WTC11 (cell line): Measurements from ENCODE around the gene EPS8L2. TPM values are rescaled to one million over a fixed set of nuclear protein-coding genes. Genes with fewer than 3 reads are reported as not detected.

ENCODE experiments used
- ATAC-seq: fragments of 200-7000 bp; cut with Tn5 transposase; 2 replicates; pipeline ENCODE4 v1.10.0; 2021; ENCODE audit warnings: mild to moderate bottlenecking, moderate library complexity
- CTCF ChIA-PET: fragments of 300-600 bp; sonication (Branson Sonifier 250); formaldehyde crosslinking; loops from one replicate; lab custom pipeline; 2021; ENCODE audit warnings: antibody characterized with exemption; lab: Charles Lee
- POLR2A ChIA-PET: fragments of 350-600 bp; sonication (Branson Sonifier 250); formaldehyde crosslinking; loops from one replicate; lab custom pipeline; 2021; ENCODE audit warnings: antibody characterized with exemption; lab: Charles Lee
- DNase-seq: peaks from one replicate; pipeline ENCODE4 v3.0.0; 2021; ENCODE audit warnings: low spot score
- H3K27ac Mint-ChIP-seq: 2 replicates; pipeline ENCODE4 v1.8.0; 2021; ENCODE audit warnings: mixed read lengths
- H3K27me3 Mint-ChIP-seq: 2 replicates; pipeline ENCODE4 v1.8.0; 2021; ENCODE audit warnings: low read depth, mild to moderate bottlenecking, moderate library complexity, mixed read lengths
- H3K36me3 Mint-ChIP-seq: 2 replicates; pipeline ENCODE4 v1.8.0; 2021; ENCODE audit warnings: mixed read lengths
- H3K4me1 Mint-ChIP-seq: 2 replicates; pipeline ENCODE4 v1.8.0; 2022; ENCODE audit warnings: mixed read lengths
- H3K4me3 Mint-ChIP-seq: 2 replicates; pipeline ENCODE4 v1.8.0; 2021; ENCODE audit warnings: mild to moderate bottlenecking, moderate library complexity, mixed read lengths
- H3K9me3 Mint-ChIP-seq: 2 replicates; pipeline ENCODE4 v1.8.0; 2021; ENCODE audit warnings: mixed read lengths
- ATF6 ChIP-seq: sonication (generic); formaldehyde crosslinking; IDR thresholded peaks from 2 replicates; pipeline ENCODE4 v1.8.1; 2023; ENCODE audit warnings: mild to moderate bottlenecking, missing genetic modification reagents
- ESRRA ChIP-seq: sonication (generic); formaldehyde crosslinking; IDR thresholded peaks from 2 replicates; pipeline ENCODE4 v1.8.1; 2022; ENCODE audit warnings: mild to moderate bottlenecking, missing genetic modification reagents, borderline replicate concordance
- GABPB1 ChIP-seq: sonication (generic); formaldehyde crosslinking; IDR thresholded peaks from 2 replicates; pipeline ENCODE4 v1.8.1; 2023; ENCODE audit warnings: mild to moderate bottlenecking, missing genetic modification reagents
- NFE2L1 ChIP-seq: sonication (generic); formaldehyde crosslinking; IDR thresholded peaks from 2 replicates; pipeline ENCODE4 v1.8.1; 2023; ENCODE audit warnings: missing genetic modification reagents
- STAT6 ChIP-seq: sonication (generic); formaldehyde crosslinking; conservative IDR thresholded peaks from 2 replicates; pipeline ENCODE4 v1.8.1; 2023; ENCODE audit warnings: mild to moderate bottlenecking, low read depth, missing genetic modification reagents, moderate library complexity
- ZNF416 ChIP-seq: fragments of 250-450 bp; sonication (Bioruptor Pico); IDR thresholded peaks from 2 replicates; pipeline ENCODE4 v1.9.0; 2021; ENCODE audit warnings: mild to moderate bottlenecking, inconsistent platforms
- ZNF532 ChIP-seq: fragments of 250-450 bp; sonication (Bioruptor Pico); IDR thresholded peaks from 2 replicates; pipeline ENCODE4 v1.9.0; 2021; ENCODE audit warnings: mild to moderate bottlenecking, borderline replicate concordance
- total RNA-seq: library from RNA; stranded (reverse); gene quantifications from 3 replicates; pipeline ENCODE4 v1.2.3, GENCODE V29; 2021
- TF ChIP-seq, protein P1 (sequence below): sonication (generic); formaldehyde crosslinking; IDR thresholded peaks from 2 replicates; pipeline ENCODE4 v1.8.0; 2023; ENCODE audit warnings: mild to moderate bottlenecking, missing genetic modification reagents
- TF ChIP-seq, protein P2 (sequence below): sonication (generic); formaldehyde crosslinking; IDR thresholded peaks from 2 replicates; pipeline ENCODE4 v1.8.0; 2022; ENCODE audit warnings: mild to moderate bottlenecking, missing genetic modification reagents
- TF ChIP-seq, protein P3 (sequence below): fragments of 200-600 bp; IDR thresholded peaks from 2 replicates; pipeline ENCODE4 v1.8.0; 2022; ENCODE audit warnings: antibody characterized with exemption
- TF ChIP-seq, protein P4 (sequence below): fragments of 250-450 bp; sonication (Bioruptor Pico); IDR thresholded peaks from 2 replicates; pipeline ENCODE4 v1.8.0; 2021; ENCODE audit warnings: mild to moderate bottlenecking

Gene EPS8L2
- total RNA-seq, 1 experiment from 2014 or later, result 51.6 TPM

DNA sequence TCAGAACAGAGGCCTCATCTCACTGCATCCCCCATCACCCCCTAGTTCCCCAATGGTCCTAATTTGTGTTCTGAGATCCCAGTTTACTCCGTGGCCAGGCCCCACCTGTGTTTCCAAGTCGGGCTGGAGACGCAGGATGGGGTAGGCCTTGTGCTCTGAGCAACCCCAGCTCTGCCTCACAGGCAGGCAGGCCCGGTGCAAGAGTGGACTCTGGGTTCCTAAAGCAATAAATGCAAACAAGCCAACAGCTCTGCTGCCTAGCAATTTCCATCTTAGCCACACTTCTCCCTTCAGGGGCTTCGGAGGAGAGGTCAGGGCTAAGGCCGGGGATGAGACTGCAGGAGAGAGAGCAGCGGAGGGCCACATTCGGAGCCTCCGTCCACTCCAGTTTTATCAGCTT is 2.5 kb upstream of the EPS8L2 start (continued):
- TF ChIP-seq, protein P1, sequence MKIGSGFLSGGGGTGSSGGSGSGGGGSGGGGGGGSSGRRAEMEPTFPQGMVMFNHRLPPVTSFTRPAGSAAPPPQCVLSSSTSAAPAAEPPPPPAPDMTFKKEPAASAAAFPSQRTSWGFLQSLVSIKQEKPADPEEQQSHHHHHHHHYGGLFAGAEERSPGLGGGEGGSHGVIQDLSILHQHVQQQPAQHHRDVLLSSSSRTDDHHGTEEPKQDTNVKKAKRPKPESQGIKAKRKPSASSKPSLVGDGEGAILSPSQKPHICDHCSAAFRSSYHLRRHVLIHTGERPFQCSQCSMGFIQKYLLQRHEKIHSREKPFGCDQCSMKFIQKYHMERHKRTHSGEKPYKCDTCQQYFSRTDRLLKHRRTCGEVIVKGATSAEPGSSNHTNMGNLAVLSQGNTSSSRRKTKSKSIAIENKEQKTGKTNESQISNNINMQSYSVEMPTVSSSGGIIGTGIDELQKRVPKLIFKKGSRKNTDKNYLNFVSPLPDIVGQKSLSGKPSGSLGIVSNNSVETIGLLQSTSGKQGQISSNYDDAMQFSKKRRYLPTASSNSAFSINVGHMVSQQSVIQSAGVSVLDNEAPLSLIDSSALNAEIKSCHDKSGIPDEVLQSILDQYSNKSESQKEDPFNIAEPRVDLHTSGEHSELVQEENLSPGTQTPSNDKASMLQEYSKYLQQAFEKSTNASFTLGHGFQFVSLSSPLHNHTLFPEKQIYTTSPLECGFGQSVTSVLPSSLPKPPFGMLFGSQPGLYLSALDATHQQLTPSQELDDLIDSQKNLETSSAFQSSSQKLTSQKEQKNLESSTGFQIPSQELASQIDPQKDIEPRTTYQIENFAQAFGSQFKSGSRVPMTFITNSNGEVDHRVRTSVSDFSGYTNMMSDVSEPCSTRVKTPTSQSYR, result no peak
- TF ChIP-seq, protein P2, sequence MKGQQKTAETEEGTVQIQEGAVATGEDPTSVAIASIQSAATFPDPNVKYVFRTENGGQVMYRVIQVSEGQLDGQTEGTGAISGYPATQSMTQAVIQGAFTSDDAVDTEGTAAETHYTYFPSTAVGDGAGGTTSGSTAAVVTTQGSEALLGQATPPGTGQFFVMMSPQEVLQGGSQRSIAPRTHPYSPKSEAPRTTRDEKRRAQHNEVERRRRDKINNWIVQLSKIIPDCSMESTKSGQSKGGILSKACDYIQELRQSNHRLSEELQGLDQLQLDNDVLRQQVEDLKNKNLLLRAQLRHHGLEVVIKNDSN (CRISPR knock-in tag), result no peak
- TF ChIP-seq ESRRA, result no peak

DNA sequence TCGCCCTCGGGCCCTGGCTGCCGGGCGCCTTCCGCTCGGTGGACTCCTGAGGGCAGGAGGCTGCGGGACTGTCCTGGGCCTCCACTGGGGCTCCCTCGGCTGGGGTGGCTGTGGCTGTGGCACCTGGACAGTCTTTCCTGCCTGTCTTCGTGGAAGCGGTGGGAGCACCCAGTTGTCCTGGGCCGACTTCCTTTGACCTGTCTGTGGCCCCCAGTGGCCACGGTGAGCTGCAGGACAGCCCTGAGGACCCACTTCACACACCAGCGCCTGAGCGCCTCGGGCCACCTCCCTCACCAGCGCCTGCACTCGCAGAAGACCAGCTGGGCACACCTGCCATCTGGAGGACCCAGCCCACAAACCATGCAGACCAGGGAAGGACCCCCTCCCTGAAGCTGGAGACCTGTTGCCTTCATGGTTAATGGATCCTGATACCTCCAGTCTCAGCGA is 1.8 kb upstream of the EPS8L2 start:
- DNase-seq, result no peak
- no peak for TF ChIP-seq ATF6 (CRISPR knock-in tag)
- no peak for TF ChIP-seq NFE2L1 (CRISPR knock-in tag)
- TF ChIP-seq ZNF532 (CRISPR knock-in tag), result no peak
- POLR2A ChIA-PET, result interaction anchor here (0.8 kb wide), 1 partner anchor 8 kb away, joined by 5 read pairs; the partner anchor contains the start of gene TMEM80
- Mint-ChIP-seq H3K27ac (no peak overlapping the region), H3K36me3 (0 out of 2 replicates have a peak, but pooled peaks cover 3% of the 10 kb centered on the region), H3K4me3 (no peak overlapping the region), H3K9me3 (no peaks in the 10 kb centered on the region), H3K27me3 (no peaks in the 10 kb centered on the region), H3K4me1 (peaks cover 12% of the 10 kb centered on the region)
- CTCF ChIA-PET, result interaction anchor here (3.3 to 3.8 kb wide), 2 partner anchors 8 to 22 kb away, joined by 32 to 38 read pairs; partner anchors contain the start of genes DEAF1 and TMEM80
- ATAC-seq, result no peak

GRCh38 chr11:704781-705645 is 1.0 kb upstream of the EPS8L2 start:
- ChIA-PET POLR2A (interaction anchor here (0.8 kb wide), 1 partner anchor 9 kb away, joined by 5 read pairs; the partner anchor contains the start of gene TMEM80), CTCF (interaction anchor here (0.6 to 3.8 kb wide), 7 partner anchors 9 to 45 kb away, joined by 3 to 38 read pairs (median 3); partner anchors contain the start of genes DEAF1 and TMEM80)
- H3K36me3 Mint-ChIP-seq, result 0 out of 2 replicates have a peak, but pooled peaks cover 3% of the 10 kb centered on the region
- peak overlapping the region; percentile 53; the same call in 1 of the 2 replicates for H3K27ac Mint-ChIP-seq
- TF ChIP-seq, protein P3, sequence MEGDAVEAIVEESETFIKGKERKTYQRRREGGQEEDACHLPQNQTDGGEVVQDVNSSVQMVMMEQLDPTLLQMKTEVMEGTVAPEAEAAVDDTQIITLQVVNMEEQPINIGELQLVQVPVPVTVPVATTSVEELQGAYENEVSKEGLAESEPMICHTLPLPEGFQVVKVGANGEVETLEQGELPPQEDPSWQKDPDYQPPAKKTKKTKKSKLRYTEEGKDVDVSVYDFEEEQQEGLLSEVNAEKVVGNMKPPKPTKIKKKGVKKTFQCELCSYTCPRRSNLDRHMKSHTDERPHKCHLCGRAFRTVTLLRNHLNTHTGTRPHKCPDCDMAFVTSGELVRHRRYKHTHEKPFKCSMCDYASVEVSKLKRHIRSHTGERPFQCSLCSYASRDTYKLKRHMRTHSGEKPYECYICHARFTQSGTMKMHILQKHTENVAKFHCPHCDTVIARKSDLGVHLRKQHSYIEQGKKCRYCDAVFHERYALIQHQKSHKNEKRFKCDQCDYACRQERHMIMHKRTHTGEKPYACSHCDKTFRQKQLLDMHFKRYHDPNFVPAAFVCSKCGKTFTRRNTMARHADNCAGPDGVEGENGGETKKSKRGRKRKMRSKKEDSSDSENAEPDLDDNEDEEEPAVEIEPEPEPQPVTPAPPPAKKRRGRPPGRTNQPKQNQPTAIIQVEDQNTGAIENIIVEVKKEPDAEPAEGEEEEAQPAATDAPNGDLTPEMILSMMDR, result no peak
- TF ChIP-seq STAT6 (CRISPR knock-in tag), result no peak
- 0 out of 2 replicates have a peak, but pooled peaks have one; percentile 18 for TF ChIP-seq GABPB1
- TF ChIP-seq, protein P4, sequence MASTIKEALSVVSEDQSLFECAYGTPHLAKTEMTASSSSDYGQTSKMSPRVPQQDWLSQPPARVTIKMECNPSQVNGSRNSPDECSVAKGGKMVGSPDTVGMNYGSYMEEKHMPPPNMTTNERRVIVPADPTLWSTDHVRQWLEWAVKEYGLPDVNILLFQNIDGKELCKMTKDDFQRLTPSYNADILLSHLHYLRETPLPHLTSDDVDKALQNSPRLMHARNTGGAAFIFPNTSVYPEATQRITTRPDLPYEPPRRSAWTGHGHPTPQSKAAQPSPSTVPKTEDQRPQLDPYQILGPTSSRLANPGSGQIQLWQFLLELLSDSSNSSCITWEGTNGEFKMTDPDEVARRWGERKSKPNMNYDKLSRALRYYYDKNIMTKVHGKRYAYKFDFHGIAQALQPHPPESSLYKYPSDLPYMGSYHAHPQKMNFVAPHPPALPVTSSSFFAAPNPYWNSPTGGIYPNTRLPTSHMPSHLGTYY (CRISPR knock-in tag), result no peak
- TF ChIP-seq ZNF416, result 0 out of 2 replicates have a peak, but pooled peaks have one; percentile 33
- H3K4me3 Mint-ChIP-seq, result peak overlapping the region; percentile 65
- DNase-seq (no peak), ATAC-seq (peak; percentile 8)
- H3K9me3 Mint-ChIP-seq, result no peaks in the 10 kb centered on the region
- peaks cover 19% of the 10 kb centered on the region for H3K4me1 Mint-ChIP-seq
- H3K27me3 Mint-ChIP-seq, result no peaks in the 10 kb centered on the region
